Activated CD8-positive, alpha-beta memory T cell treated with anti-CD3 and anti-CD28 coated beads for 1 hour (primary cell): ENCODE measurements around the gene TRIM28.
"Not testable (repeated sequence)": the region's sequence is repeated elsewhere in the genome, so short reads cannot be mapped to it uniquely, and the experiment has no call there.

Experiments
- DNase-seq, 2 donors: peaks; one replicate each; pipeline ENCODE4 v3.0.0-alpha.2; 2020; ENCODE audit warnings: low read depth in 1 of 2; ENCODE audit errors: extremely low read depth in 1 of 2

TRIM28 gene

DNA sequence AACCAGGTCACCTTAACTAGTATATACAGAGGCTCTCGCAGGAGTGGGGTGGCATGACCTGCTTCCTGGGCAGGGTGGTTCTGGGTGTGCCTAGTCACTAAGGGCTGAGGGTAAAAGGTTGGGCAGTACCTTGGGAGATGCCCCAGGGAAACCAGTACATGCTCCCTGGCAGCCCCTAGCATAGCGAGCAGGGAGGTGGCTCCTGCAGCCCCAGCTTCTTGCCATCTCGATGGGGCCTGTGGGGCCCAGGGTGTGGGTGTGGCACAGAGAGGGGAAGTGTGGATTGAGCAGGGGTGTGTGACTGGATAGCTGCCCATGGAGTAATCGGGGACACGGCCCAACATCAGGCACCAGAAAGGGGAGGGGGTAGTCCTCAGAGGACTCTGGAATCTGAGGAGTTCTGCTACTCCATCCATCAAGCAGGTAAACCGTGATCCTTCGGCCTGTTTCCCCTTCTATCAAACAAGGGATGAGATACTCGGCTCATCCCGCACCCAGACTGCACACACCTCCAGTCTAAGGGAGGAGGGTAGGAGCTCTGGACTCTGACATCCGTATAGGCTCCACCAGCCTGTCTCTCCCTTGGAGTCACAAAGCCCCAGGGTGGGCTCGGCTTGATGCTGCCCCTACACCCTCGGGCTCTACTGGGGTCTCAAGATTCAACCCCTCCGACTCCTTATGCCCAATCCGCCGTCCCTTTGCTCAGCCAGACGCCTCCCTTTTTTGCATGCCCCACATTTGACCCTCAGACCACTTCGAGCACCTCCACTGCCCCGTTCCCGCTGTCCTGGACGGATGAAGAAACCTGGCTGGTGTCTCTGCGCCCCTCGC lies 25.4 kb upstream of the TRIM28 start:
- DNase-seq = no peak

- no peak for DNase-seq
Observed at GRCh38 chr19:58519087-58519354, 24.8 kb upstream of the TRIM28 start.

- DNase-seq = peak; percentile 73 to 80
Observed at GRCh38 chr19:58519355-58520256, 24.3 kb upstream of the TRIM28 start, which contains the start of gene ZBTB45. TSS of gene ZBTB45 (minus strand) at chr19:58519810. CDS start at chr19:58517673, 2,137 bp downstream.

GRCh38 chr19:58520257-58520599 lies 23.6 kb upstream of the TRIM28 start:
- no peak for DNase-seq

DNA sequence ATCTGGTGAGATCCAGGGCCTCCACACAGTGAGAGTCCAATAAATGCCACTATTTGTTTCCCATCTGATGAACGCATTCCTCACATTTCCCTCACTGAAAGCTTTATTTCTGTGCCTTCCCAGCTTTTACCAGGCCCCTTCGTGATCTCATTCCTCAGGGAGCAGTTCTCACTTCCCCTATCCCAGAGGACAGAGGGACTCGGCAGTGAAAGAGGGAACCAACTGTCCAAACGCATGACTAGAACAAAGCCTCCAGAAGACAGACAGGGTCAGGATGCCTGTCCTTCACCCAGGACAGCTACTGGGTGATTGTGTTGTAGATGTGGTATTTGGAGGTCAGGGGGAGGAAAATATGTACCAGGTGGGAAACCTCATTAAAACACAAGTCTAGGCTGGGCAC lies 22.2 kb upstream of the TRIM28 start:
- DNase-seq = no peak

DNA sequence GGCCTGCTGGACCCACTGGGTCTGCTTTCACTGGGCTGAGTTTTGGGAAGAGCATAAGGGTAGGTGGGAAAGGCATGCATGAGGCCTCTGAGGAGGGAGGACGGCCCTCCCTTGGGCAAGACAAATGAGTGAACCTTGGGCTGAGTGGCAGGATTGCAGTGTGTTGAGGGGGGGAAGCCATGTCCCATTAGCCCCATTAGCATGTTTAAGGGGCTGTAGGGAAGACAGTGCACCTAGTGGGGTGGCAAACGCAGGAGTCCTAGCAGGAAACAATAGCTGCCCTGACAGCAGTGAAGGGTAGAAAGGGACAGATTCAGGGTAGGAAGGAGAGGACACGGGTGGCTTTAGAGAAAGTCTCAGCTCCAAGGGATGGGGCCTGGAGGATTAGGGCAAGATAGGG lies 21.2 kb upstream of the TRIM28 start:
- no peak for DNase-seq

- DNase-seq = no peak
Observed at GRCh38 chr19:58529405-58529804, 14.5 kb upstream of the TRIM28 start.

DNA sequence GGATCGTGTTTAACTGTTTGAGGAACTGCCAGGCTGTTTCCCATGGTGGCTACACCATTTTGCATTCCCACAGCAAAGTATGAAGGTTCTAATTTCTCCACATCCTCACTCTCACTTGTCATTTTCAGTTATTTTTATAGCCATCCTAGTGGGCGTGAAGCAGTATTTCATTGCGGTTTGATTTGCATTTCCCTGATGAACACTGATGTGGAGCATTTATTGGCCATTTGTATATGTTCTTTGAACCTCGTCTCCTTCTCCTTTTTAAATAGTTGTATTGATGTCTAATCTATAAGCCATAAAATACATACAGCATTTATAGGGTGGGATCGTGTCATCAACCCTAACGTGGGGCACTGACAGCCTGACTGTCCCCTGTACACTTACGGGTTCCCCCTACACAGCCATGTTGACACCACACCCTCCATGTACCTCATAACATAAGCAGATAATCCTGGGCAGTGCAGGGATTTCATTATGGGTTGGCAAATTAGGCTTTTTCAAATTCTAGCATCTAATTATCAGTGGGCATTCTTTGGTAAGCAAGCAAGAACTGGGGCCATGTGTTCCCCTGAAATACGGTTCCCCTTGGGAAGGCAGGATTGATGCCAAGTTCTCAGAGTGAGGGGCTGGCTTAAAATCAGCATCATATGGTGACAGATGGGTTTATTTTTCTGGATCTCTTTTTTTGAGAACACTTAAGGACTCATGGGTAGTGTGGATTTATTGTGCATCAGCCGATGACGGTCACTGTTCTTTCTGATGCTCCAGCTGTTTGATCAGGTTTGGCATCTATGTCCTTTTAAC lies 12.6 kb upstream of the TRIM28 start:
- no peak for DNase-seq

DNA sequence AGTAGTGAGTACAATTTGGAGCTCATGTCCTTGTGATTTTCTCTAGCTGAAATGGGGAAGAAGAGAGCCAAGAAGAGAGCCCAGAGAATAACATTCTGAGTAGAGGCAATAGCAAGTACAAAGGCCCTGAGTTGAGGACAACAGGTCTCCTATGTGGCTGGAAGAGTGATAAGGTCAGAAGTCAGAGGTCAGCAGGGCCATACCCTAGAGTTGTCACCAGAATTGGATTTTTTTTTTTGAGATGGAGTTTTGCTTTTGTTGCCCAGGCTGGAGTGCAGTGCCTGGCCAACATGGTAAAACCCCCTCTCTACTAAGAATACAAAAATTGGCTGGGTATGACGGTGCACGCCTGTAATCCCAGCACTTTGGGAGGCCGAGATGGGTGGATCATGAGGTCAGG lies 8.0 kb upstream of the TRIM28 start:
- no peak for DNase-seq

DNA sequence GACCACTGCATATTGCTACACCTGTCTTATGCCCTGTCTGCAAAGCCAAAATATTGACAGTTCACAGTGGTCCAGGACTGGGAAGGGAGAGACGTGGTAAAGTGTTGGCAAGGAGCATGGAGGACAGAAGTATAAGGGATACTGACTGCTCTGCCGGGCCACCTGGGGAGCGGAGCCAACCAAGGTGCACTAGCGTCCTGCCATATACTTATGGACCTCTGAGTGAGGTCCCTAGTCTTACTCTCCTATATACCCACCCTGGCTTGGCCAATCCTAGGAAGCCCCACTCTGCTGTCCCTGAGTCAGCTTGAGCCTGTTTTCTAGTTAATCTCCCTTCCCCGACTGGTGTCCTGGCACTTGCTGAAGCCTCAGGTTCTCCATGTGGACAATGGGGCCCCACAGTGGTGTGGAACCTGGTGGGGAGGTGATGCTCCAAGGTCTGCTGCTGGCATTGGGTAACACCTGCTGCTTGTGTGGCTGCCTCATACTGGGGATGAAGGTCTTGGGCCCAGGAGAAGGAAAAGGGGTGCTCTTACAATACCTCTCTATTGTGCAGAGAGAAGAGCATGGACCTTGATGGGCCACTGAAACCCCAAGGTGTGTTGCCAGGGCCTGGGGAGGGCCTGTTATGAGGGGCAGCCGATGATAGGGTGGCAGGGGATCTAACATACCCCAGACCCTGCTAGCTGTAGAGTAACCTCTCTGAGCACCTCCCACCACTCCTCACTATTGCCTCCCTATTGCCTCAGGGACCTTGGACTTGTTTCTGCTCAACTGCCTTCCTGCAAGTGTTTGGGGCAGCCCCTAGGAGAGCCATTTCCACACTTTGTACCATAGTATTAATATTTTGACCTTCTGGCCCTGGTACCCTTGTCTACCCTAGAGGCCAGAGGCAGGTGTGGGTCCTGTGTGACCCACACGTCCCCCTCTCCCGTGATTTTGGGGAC lies 6.7 kb upstream of the TRIM28 start:
- DNase-seq = no peak

- no peak for DNase-seq
Observed at GRCh38 chr19:58538257-58539168, 5.4 kb upstream of the TRIM28 start.

- not testable (repeated sequence) for DNase-seq
Observed at GRCh38 chr19:58539169-58539559, 4.7 kb upstream of the TRIM28 start.

DNA sequence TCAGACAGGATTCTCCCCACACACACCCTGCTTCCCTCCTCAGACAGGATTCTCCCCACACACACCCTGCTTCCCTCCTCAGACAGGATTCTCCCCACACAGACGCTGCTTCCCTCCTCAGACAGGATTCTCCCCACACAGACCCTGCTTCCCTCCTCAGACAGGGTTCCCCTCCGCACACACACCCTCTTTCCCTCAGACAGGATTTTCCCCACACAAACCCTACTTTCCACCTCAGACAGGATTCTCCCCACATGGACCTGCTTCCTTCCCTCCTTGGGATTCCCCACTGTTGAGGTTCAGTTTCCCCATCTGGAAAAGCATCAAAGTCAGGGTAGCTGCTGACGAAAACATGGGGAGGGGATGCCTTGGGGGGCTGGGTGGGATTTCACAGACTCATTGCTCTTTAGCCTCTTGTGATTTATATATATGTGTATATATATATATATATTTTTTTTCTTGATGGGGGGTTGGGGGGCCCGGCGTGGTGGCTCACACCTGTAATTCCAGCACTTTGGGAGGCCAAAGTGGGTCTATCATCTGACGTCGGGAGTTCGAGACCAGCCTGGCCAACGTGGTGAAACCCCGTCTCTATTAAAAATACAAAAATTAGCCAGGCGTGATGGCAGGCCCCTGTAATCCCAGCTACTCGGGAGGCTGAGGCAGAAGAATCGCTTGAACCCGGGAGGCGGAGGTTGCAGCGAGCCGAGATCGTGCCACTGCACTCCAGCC lies 1.1 kb upstream of the TRIM28 start:
- not testable (repeated sequence) for DNase-seq

DNA sequence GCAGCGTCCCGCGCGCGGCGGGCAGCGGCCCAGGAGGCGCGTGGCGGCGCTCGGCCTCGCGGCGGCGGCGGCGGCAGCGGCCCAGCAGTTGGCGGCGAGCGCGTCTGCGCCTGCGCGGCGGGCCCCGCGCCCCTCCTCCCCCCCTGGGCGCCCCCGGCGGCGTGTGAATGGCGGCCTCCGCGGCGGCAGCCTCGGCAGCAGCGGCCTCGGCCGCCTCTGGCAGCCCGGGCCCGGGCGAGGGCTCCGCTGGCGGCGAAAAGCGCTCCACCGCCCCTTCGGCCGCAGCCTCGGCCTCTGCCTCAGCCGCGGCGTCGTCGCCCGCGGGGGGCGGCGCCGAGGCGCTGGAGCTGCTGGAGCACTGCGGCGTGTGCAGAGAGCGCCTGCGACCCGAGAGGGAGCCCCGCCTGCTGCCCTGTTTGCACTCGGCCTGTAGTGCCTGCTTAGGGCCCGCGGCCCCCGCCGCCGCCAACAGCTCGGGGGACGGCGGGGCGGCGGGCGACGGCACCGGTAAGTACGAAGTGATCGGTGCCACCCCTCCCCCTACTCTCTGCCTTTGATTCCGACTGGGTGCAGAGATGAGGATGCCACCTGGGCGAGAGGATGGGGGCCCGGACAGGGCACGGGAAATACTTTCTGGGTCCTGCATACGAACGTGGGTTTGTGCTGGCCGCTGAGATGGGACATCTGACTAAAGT lies 874 bp downstream of the TRIM28 start:
- DNase-seq = peak in 1 of 2 donors; percentile 64

DNA sequence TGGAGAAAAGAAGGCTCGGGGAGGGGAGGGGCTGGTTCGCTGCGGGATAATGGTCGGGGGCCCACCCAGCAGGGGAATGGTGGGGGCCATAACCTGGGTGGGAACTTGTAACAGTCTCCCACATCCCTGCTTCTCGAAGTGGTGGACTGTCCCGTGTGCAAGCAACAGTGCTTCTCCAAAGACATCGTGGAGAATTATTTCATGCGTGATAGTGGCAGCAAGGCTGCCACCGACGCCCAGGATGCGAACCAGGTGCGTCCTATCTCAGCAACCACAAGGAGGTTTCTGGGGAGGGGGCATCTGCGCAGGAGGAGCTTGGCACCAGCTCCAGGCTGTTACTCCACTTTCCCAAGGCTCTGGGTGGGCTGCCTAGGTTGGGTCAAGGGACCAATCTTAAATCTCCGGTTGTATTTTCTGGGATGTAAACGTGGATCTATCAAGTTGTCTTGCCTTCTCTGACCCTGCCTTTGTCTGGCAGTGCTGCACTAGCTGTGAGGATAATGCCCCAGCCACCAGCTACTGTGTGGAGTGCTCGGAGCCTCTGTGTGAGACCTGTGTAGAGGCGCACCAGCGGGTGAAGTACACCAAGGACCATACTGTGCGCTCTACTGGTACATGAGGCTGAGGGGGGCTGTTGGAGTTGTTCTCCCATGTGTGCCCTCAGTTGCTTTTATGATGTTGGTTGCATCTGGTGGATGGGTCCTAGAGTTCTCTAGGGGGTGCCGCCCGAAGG lies 1.6 kb downstream of the TRIM28 start:
- DNase-seq = no peak

GRCh38 chr19:58546019-58546530 lies 2.2 kb downstream of the TRIM28 start:
- no peak for DNase-seq
